CD14-positive monocyte (primary cell): ENCODE measurements around the gene TTC7B. TPM values are rescaled to one million over a fixed set of nuclear protein-coding genes. Genes with fewer than 3 reads are reported as not detected.

Source experiments
- DNase-seq, 3 donors: peaks; one replicate each; pipeline ENCODE4 v3.0.0-alpha.2; 2011 to 2022
- H2AFZ ChIP-seq: 2 replicates; pipeline ENCODE4 v1.6.0; 2012; ENCODE audit warnings: mild to moderate bottlenecking, low read depth, low read length, inconsistent platforms; ENCODE audit not compliant: insufficient read depth, poor library complexity, severe bottlenecking
- H3K27ac ChIP-seq, 2 donors: 1 replicate in 1 of 2; 2 replicates in 1 of 2; pipeline ENCODE4 v1.5.1; 2012 to 2013; ENCODE audit warnings: low read length in 2 of 2, control low read depth in 1 of 2, inconsistent platforms in 1 of 2, low read depth in 1 of 2, mild to moderate bottlenecking in 1 of 2
- H3K27me3 ChIP-seq, 2 donors: one replicate each; pipeline versions ENCODE4 v1.6.0 to v1.6.1; 2011 to 2013; ENCODE audit warnings: low read length in 2 of 2; ENCODE audit not compliant: control insufficient read depth in 2 of 2, insufficient read depth in 2 of 2
- H3K36me3 ChIP-seq, 2 donors: replicated peaks in 1 of 2; 1 replicate in 1 of 2; 2 replicates in 1 of 2; pipeline versions ENCODE4 v1.5.1 to v1.6.1; 2012 to 2013; ENCODE audit warnings: low read length in 2 of 2, control low read depth in 1 of 2, inconsistent platforms in 1 of 2, mild to moderate bottlenecking in 1 of 2; ENCODE audit not compliant: insufficient read depth in 2 of 2, control insufficient read depth in 1 of 2
- H3K4me1 ChIP-seq, 2 donors: 1 replicate in 1 of 2; 2 replicates in 1 of 2; pipeline versions ENCODE4 v1.5.1 to v1.6.1; 2012 to 2013; ENCODE audit warnings: low read length in 2 of 2, control low read depth in 1 of 2, inconsistent platforms in 1 of 2, mild to moderate bottlenecking in 1 of 2, moderate library complexity in 1 of 2; ENCODE audit not compliant: insufficient read depth in 2 of 2, control insufficient read depth in 1 of 2
- H3K4me2 ChIP-seq: replicated peaks from 2 replicates; pipeline ENCODE3; 2012; ENCODE audit warnings: low read length, moderate library complexity, mild to moderate bottlenecking; ENCODE audit not compliant: poor library complexity, severe bottlenecking; ENCODE audit errors: extremely low read depth
- H3K4me3 ChIP-seq, 3 experiments: fragments of 200-600 bp in 1 of 3; sonication (generic) in 1 of 3; replicated peaks in 1 of 3; 1 replicate in 2 of 3; 2 replicates in 1 of 3; pipeline ENCODE4 v1.5.1; 2011 to 2013; ENCODE audit warnings: low read length in 3 of 3, mild to moderate bottlenecking in 3 of 3, control low read depth in 2 of 3, low read depth in 2 of 3, inconsistent platforms in 1 of 3, moderate library complexity in 1 of 3
- H3K79me2 ChIP-seq: 2 replicates; pipeline ENCODE4 v1.6.0; 2012; ENCODE audit warnings: mild to moderate bottlenecking, control low read depth, inconsistent platforms, low read length, moderate library complexity; ENCODE audit not compliant: insufficient read depth
- H3K9ac ChIP-seq: 2 replicates; pipeline ENCODE4 v1.6.0; 2017; ENCODE audit warnings: low read length, mild to moderate bottlenecking; ENCODE audit not compliant: insufficient read depth, poor library complexity, severe bottlenecking
- H3K9me3 ChIP-seq, 2 donors: replicated peaks in 1 of 2; 1 replicate in 1 of 2; 2 replicates in 1 of 2; pipeline versions ENCODE4 v1.5.1 to v1.6.1; 2012 to 2013; ENCODE audit warnings: low read length in 2 of 2, control low read depth in 1 of 2; ENCODE audit not compliant: control insufficient read depth in 1 of 2, insufficient read depth in 1 of 2
- H4K20me1 ChIP-seq: 2 replicates; pipeline ENCODE4 v1.6.0; 2012; ENCODE audit warnings: mild to moderate bottlenecking, low read length, control low read depth, moderate library complexity; ENCODE audit not compliant: insufficient read depth
- H3K27ac Mint-ChIP-seq, 7 donors: one replicate each; pipeline ENCODE4 v1.8.0; 2020; ENCODE audit warnings: mild to moderate bottlenecking in 7 of 7, mixed read lengths in 7 of 7, moderate library complexity in 6 of 7, inconsistent platforms in 2 of 7
- H3K27me3 Mint-ChIP-seq, 3 donors: one replicate each; pipeline ENCODE4 v1.8.0; 2021 to 2022; ENCODE audit warnings: low read depth in 3 of 3, mild to moderate bottlenecking in 3 of 3, mixed read lengths in 3 of 3, moderate library complexity in 3 of 3, inconsistent platforms in 1 of 3
- H3K36me3 Mint-ChIP-seq, 2 donors: one replicate each; pipeline ENCODE4 v1.8.0; 2020; ENCODE audit warnings: mixed read lengths in 2 of 2, inconsistent platforms in 1 of 2, mild to moderate bottlenecking in 1 of 2
- H3K4me1 Mint-ChIP-seq: one replicate; pipeline ENCODE4 v1.8.0; 2020; ENCODE audit warnings: mild to moderate bottlenecking, mixed read lengths
- H3K4me3 Mint-ChIP-seq, 2 donors: one replicate each; pipeline ENCODE4 v1.8.0; 2020; ENCODE audit warnings: mild to moderate bottlenecking in 2 of 2, mixed read lengths in 2 of 2, moderate library complexity in 1 of 2
- H3K9me3 Mint-ChIP-seq, 7 donors: one replicate each; pipeline ENCODE4 v1.8.0; 2020 to 2022; ENCODE audit warnings: mixed read lengths in 7 of 7, mild to moderate bottlenecking in 6 of 7, moderate library complexity in 6 of 7, inconsistent platforms in 2 of 7
- CTCF ChIP-seq: fragments of 200-600 bp; IDR thresholded peaks from one replicate; pipeline ENCODE4 v1.8.0; 2022; ENCODE audit warnings: antibody characterized with exemption, mild to moderate bottlenecking
- WGBS: methylation state at CpG from one replicate; pipeline ENCODE4 v1.1.5; 2013; ENCODE audit warnings: missing lambda C conversion rate; ENCODE audit not compliant: insufficient coverage; 5-methylcytosine and 5-hydroxymethylcytosine counted together
- intact Hi-C, 2 donors: fragments of 100-400 bp; cut with micrococcal nuclease; formaldehyde crosslinking; loops; one replicate each; pipeline versions ENCODE4 v1.15.0 to v1.15.1; 2023
- polyA plus RNA-seq, 3 donors: library from polyadenylated mRNA; depleted of rRNA in 1 of 3; unstranded in 2 of 3; stranded (reverse) in 1 of 3; fragments of 300-500 nt in 2 of 3; fragments of >200 nt in 1 of 3; fragmentation: Illumina TruSeq in 2 of 3; gene quantifications; 1 replicate in 2 of 3; 2 replicates in 1 of 3; pipeline ENCODE4 v1.2.3, GENCODE V29; 2012 to 2021

TTC7B gene
- polyA plus RNA-seq, 3 donors, result 0.87 to 2.6 (median 1.2) TPM

DNA sequence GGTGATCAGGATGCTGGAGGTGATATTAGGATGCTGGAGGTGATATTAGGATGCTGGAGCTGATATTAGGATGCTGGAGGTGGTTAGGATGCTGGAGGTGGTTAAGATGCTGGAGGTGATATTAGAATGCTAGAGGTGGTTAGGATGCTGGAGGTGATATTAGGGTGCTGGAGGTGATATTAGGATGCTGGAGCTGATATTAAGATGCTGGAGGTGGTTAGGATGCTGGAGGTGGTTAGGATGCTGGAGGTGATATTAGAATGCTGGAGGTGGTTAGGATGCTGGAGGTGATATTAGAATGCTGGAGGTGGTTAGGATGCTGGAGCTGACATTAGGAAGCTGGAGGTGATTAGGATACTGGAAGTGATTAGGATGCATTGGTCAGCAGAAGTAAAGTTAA lies 318.0 kb downstream of the TTC7B start:
- TF ChIP-seq CTCF, result no peak
- Histone ChIP-seq H3K79me2 (no peaks in the 10 kb centered on the region), H4K20me1 (no peaks in the 10 kb centered on the region), H3K27ac (no peak overlapping the region), H3K4me3 (no peak overlapping the region), H2AFZ (no peak overlapping the region), H3K9me3 (no peaks in the 10 kb centered on the region), H3K9ac (no peak overlapping the region), H3K4me1 (peaks cover 9% of the 10 kb centered on the region in 2 donors), H3K27me3 (no peaks in the 10 kb centered on the region), H3K36me3 (no peaks in the 10 kb centered on the region), H3K4me2 (no peak overlapping the region)
- Mint-ChIP-seq H3K27me3 (peaks cover 5 to 11% (median 9%) of the 10 kb centered on the region in 3 donors), H3K4me3 (no peak overlapping the region), H3K9me3 (peaks cover 0 to 1% (median 0%) of the 10 kb centered on the region in 7 donors), H3K4me1 (peaks cover 10% of the 10 kb centered on the region), H3K27ac (no peak overlapping the region), H3K36me3 (no peaks in the 10 kb centered on the region)
- DNase-seq, result no peak
- intact Hi-C loops, result no loop called here

DNA sequence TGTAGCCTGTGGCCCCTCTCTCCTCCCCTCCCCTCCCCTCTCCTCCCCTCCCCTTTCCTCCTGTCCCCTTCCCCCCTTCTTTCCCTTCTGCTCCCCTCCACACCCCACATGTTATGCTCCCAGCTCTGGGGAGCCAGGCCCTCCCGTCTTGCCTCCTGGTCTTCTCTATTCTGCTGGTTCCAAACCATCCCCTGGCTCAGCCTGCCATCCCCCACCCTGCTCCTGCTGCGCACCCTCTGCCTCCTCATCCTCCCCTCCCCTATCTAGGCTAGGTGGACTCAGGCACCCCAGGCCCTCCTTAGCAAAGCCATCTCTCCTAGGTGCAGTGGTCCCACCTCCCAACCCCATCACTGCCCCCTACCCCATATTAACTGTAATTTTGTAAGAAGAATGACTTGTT lies 319.9 kb downstream of the TTC7B start:
- no peak overlapping the region for H3K27ac Mint-ChIP-seq
- Histone ChIP-seq H4K20me1 (no peaks in the 10 kb centered on the region), H3K9me3 (no peaks in the 10 kb centered on the region), H3K79me2 (no peaks in the 10 kb centered on the region), H3K36me3 (no peaks in the 10 kb centered on the region), H3K4me2 (no peak overlapping the region), H3K27ac (no peak overlapping the region), H3K4me3 (no peak overlapping the region), H3K4me1 (peaks cover 9% of the 10 kb centered on the region in 2 donors), H3K27me3 (no peaks in the 10 kb centered on the region), H2AFZ (no peak overlapping the region), H3K9ac (no peak overlapping the region)
- intact Hi-C loops, result no loop called here
- no peak overlapping the region for H3K4me3 Mint-ChIP-seq
- no peaks in the 10 kb centered on the region for H3K36me3 Mint-ChIP-seq
- H3K9me3 Mint-ChIP-seq, result peaks cover 0 to 5% (median 0%) of the 10 kb centered on the region in 7 donors
- DNase-seq, result no peak
- TF ChIP-seq CTCF, result no peak
- WGBS, result 92% methylated on average over 1 of the region's 2 CpGs
- peaks cover 0 to 10% (median 4%) of the 10 kb centered on the region in 3 donors for H3K27me3 Mint-ChIP-seq
- peaks cover 10% of the 10 kb centered on the region for H3K4me1 Mint-ChIP-seq
